Endothelial cell of umbilical vein (primary cell): ENCODE measurements around the gene CLCN2. TPM values are rescaled to one million over a fixed set of nuclear protein-coding genes. Genes with fewer than 3 reads are reported as not detected.

ENCODE experiments used
- BruUV-seq: library from RNA; stranded (reverse); fragments of 400-500 nt; replicated peaks from 2 replicates; lab custom pipeline; 2021; lab: Mats Ljungman, UMichigan
- CTCF ChIA-PET: fragments of 300-600, 350-600 bp; sonication (Branson Sonifier 250); formaldehyde crosslinking; loops from one replicate; lab custom pipeline; 2021; ENCODE audit warnings: antibody characterized with exemption, inconsistent platforms; lab: Charles Lee
- POLR2A ChIA-PET: fragments of 300-600, 350-600 bp; sonication (Branson Sonifier 250); formaldehyde crosslinking; loops from one replicate; lab custom pipeline; 2021; ENCODE audit warnings: antibody characterized with exemption, inconsistent platforms; lab: Charles Lee
- DNase-seq: peaks from one replicate; pipeline ENCODE4 v3.0.0-alpha.2; 2011; ENCODE audit warnings: low read depth, low spot score
- FAIRE-seq: peaks from 2 replicates; lab custom pipeline; 2011; peaks lifted over from hg19 to GRCh38; lab: Jason Lieb, UNC
- H2AFZ ChIP-seq: 2 replicates; pipeline ENCODE4 v1.6.0; 2012; ENCODE audit warnings: low read depth, low read length, control low read depth, inconsistent platforms
- H3K27ac ChIP-seq: 2 replicates; pipeline ENCODE4 v1.5.1; 2011; ENCODE audit warnings: low read depth, mild to moderate bottlenecking, control low read depth, low read length, moderate library complexity; ENCODE audit not compliant: insufficient read depth
- H3K27me3 ChIP-seq, 2 experiments: 2 replicates each; pipeline versions ENCODE4 v1.6.0 to v1.6.1; 2011; ENCODE audit warnings: low read length in 2 of 2, mixed read lengths in 1 of 2; ENCODE audit not compliant: control insufficient read depth in 2 of 2, insufficient read depth in 2 of 2
- H3K36me3 ChIP-seq, 2 experiments: 2 replicates in 1 of 2; 3 replicates in 1 of 2; pipeline ENCODE4 v1.5.1; 2011; ENCODE audit warnings: low read length in 2 of 2, mild to moderate bottlenecking in 1 of 2, moderate library complexity in 1 of 2; ENCODE audit not compliant: control insufficient read depth in 2 of 2, insufficient read depth in 2 of 2; ENCODE audit errors: extremely low read depth in 1 of 2
- H3K4me1 ChIP-seq: 3 replicates; pipeline ENCODE4 v1.5.1; 2011; ENCODE audit warnings: mild to moderate bottlenecking, low read length; ENCODE audit not compliant: control insufficient read depth, insufficient read depth; ENCODE audit errors: extremely low read depth
- H3K4me2 ChIP-seq: 2 replicates; pipeline ENCODE4 v1.6.1; 2011; ENCODE audit warnings: low read length, control low read depth, mixed read lengths; ENCODE audit not compliant: insufficient read depth
- H3K4me3 ChIP-seq, 3 experiments: fragments of 200-600 bp in 1 of 3; sonication (generic), shearing (Covaris generic) in 1 of 3; replicated peaks in 1 of 3; 2 replicates each; pipeline ENCODE4 v1.5.1; 2011 to 2016; ENCODE audit warnings: control low read depth in 3 of 3, low read length in 3 of 3, mild to moderate bottlenecking in 2 of 3, inconsistent platforms in 1 of 3, low read depth in 1 of 3, moderate library complexity in 1 of 3; ENCODE audit not compliant: insufficient read depth in 1 of 3
- H3K79me2 ChIP-seq: 2 replicates; pipeline ENCODE4 v1.6.0; 2012; ENCODE audit warnings: low read length, inconsistent platforms; ENCODE audit not compliant: control insufficient read depth, insufficient read depth
- H3K9ac ChIP-seq: replicated peaks from 2 replicates; pipeline ENCODE3; 2011; ENCODE audit warnings: low read length, control low read depth; ENCODE audit not compliant: insufficient read depth; ENCODE audit errors: extremely low read depth
- H3K9me1 ChIP-seq: replicated peaks from 3 replicates; pipeline ENCODE4 v1.6.0; 2011; ENCODE audit warnings: mild to moderate bottlenecking, low read length; ENCODE audit not compliant: control insufficient read depth, insufficient read depth; ENCODE audit errors: extremely low read depth
- H3K9me3 ChIP-seq: replicated peaks from 2 replicates; pipeline ENCODE4 v1.5.1; 2012; ENCODE audit warnings: low read length, inconsistent platforms; ENCODE audit not compliant: control insufficient read depth, insufficient read depth
- H4K20me1 ChIP-seq: replicated peaks from 2 replicates; pipeline ENCODE3; 2011; ENCODE audit warnings: mild to moderate bottlenecking, low read length; ENCODE audit not compliant: control insufficient read depth, insufficient read depth; ENCODE audit errors: extremely low read depth
- EZH2 ChIP-seq: IDR thresholded peaks from 2 replicates; pipeline ENCODE4 v1.6.1; 2012; ENCODE audit warnings: borderline replicate concordance, low read depth, mild to moderate bottlenecking, moderate library complexity, low read length, inconsistent platforms; ENCODE audit not compliant: severe bottlenecking
- FOS ChIP-seq: IDR thresholded peaks from 2 replicates; pipeline ENCODE4 v1.6.1; 2011; ENCODE audit warnings: mild to moderate bottlenecking, low read length, moderate library complexity, borderline replicate concordance; ENCODE audit not compliant: insufficient read depth
- GATA2 ChIP-seq: IDR thresholded peaks from 2 replicates; pipeline ENCODE4 v1.7.0; 2011; ENCODE audit warnings: low read depth, mild to moderate bottlenecking, moderate library complexity, mixed read lengths, low read length; ENCODE audit not compliant: insufficient read length, insufficient read depth
- JUN ChIP-seq: IDR thresholded peaks from 2 replicates; pipeline ENCODE4 v1.6.1; 2011; ENCODE audit warnings: borderline replicate concordance, low read depth; ENCODE audit not compliant: insufficient read length, insufficient read depth
- MYC ChIP-seq: IDR thresholded peaks from one replicate; pipeline ENCODE4 v1.6.1; 2011; ENCODE audit warnings: mild to moderate bottlenecking, low read depth, low read length
- POLR2A ChIP-seq: IDR thresholded peaks from 2 replicates; pipeline ENCODE4 v1.6.1; 2012; ENCODE audit warnings: low read depth, mild to moderate bottlenecking, control low read depth, low read length
- POLR2AphosphoS5 ChIP-seq: IDR thresholded peaks from 2 replicates; pipeline ENCODE4 v1.6.1; 2012; ENCODE audit warnings: low read depth, mild to moderate bottlenecking, control low read depth, low read length, moderate library complexity; ENCODE audit not compliant: insufficient read depth
- dilution Hi-C: fragments of 300-500 bp; cut with MboI; formaldehyde crosslinking; loops from one replicate; pipeline ENCODE4 v1.15.0; 2019; ENCODE audit warnings: low sequenced_read_pairs; ENCODE audit not compliant: extremely low pct_ligation_motif_present
- intact Hi-C: fragments of 100-400 bp; cut with micrococcal nuclease; formaldehyde crosslinking; loops from one replicate; pipeline ENCODE4 v1.10.0; 2022
- polyA plus RNA-seq, 4 experiments: library from polyadenylated mRNA; depleted of rRNA in 3 of 4; stranded (reverse) in 3 of 4; unstranded in 1 of 4; fragments of >200 nt; gene quantifications; 2 replicates each; pipeline versions ENCODE4 v1.2.1 to v1.2.3, GENCODE V29; 2011 to 2012; ENCODE audit warnings: missing spikeins in 1 of 4
- total RNA-seq: library from RNA; stranded (reverse); gene quantifications from 2 replicates; pipeline ENCODE4 v1.2.3, GENCODE V29; 2021
- TF ChIP-seq, protein P1 (sequence below): IDR thresholded peaks from 2 replicates; pipeline ENCODE4 v1.6.1; 2011; ENCODE audit not compliant: insufficient read depth, insufficient read length
- TF ChIP-seq, protein P2 (sequence below), 2 donors: IDR thresholded peaks; 1 replicate in 1 of 2; 2 replicates in 1 of 2; pipeline ENCODE4 v1.5.1; 2011; ENCODE audit warnings: low read length in 2 of 2, mild to moderate bottlenecking in 2 of 2, moderate library complexity in 2 of 2, control low read depth in 1 of 2, inconsistent platforms in 1 of 2, low read depth in 1 of 2; ENCODE audit not compliant: insufficient read depth in 1 of 2; ENCODE audit errors: extremely low read depth in 1 of 2

Gene CLCN2
- total and polyA plus RNA-seq, 2 donors (not counting 3 experiments of a cell fraction or from before 2014, with no cell fraction given): 3.5 to 6.5 TPM

DNA sequence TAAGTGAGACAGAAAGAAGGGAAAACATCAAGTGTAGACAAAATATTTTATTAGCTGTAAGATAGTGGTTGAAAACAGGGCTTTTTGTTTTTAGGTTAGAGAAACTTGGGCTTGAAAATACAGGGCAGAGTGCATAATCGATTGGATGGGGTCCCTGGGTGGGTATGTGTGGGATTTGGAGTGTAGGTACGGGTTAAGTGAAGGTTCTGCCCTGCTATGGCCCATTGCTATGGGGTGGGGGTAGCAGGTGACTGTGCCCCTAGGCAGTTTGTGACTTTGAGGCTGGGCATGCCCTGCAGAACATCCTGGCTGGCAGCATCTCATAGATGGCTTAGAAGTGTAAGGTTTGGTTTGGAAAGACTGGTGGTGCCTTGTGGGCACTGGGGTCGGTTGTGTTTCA is 27.7 kb downstream of the CLCN2 start:
- FAIRE-seq (no peak), DNase-seq (no peak)
- Histone ChIP-seq H3K27ac (peak overlapping the region; percentile 99), H3K4me2 (no peak overlapping the region), H3K4me3 (no peak overlapping the region), H4K20me1 (no peaks in the 10 kb centered on the region), H3K9me1 (no peaks in the 10 kb centered on the region), H3K9ac (peak overlapping the region; percentile 81), H3K79me2 (peaks cover 36% of the 10 kb centered on the region), H3K4me1 (peaks cover 70% of the 10 kb centered on the region), H2AFZ (no peak overlapping the region), H3K36me3 (peaks cover 27 to 31% of the 10 kb centered on the region in 2 experiments), H3K27me3 (no peaks in the 10 kb centered on the region), H3K9me3 (no peaks in the 10 kb centered on the region)
- dilution Hi-C loops: no loop called here
- ChIA-PET POLR2A (no interaction called here), CTCF (no interaction called here)
- no TSS peak for BruUV-seq
- TF ChIP-seq, protein P1, sequence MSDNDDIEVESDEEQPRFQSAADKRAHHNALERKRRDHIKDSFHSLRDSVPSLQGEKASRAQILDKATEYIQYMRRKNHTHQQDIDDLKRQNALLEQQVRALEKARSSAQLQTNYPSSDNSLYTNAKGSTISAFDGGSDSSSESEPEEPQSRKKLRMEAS: no peak
- TF ChIP-seq GATA2 (no peak), JUN (no peak), POLR2A (no peak), FOS (no peak), EZH2 (no peak), MYC (no peak), POLR2AphosphoS5 (peak; percentile 25)
- TF ChIP-seq, protein P2, sequence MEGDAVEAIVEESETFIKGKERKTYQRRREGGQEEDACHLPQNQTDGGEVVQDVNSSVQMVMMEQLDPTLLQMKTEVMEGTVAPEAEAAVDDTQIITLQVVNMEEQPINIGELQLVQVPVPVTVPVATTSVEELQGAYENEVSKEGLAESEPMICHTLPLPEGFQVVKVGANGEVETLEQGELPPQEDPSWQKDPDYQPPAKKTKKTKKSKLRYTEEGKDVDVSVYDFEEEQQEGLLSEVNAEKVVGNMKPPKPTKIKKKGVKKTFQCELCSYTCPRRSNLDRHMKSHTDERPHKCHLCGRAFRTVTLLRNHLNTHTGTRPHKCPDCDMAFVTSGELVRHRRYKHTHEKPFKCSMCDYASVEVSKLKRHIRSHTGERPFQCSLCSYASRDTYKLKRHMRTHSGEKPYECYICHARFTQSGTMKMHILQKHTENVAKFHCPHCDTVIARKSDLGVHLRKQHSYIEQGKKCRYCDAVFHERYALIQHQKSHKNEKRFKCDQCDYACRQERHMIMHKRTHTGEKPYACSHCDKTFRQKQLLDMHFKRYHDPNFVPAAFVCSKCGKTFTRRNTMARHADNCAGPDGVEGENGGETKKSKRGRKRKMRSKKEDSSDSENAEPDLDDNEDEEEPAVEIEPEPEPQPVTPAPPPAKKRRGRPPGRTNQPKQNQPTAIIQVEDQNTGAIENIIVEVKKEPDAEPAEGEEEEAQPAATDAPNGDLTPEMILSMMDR (IDR thresholded peaks at IDR 0.05; ENCODE audit: extremely low read depth in 1 of 2, insufficient read depth in 1 of 2, low read depth in 1 of 2, low read length in 2 of 2): no peak
- intact Hi-C loops: loop anchor here (2.0 to 10.0 kb wide), 2 partner anchors 35 to 1601 kb away; partner anchors contain the start of genes PSMD2 and TRA2B
